Gastroesophageal sphincter (tissue), 4 donors: ENCODE results near the gene PRR32. TPM values are rescaled to one million over a fixed set of nuclear protein-coding genes. Genes with fewer than 3 reads are reported as not detected.

Experiments used
- ATAC-seq: fragments of 150-250 bp; one replicate; pipeline ENCODE4 v1.9.1; 2016; ENCODE audit warnings: mild to moderate bottlenecking, moderate library complexity
- H3K27ac ChIP-seq, 4 donors: fragments of 200-600 bp; sonication (generic) in 3 of 4; 1 replicate in 3 of 4; 2 replicates in 1 of 4; pipeline ENCODE4 v1.5.1; 2016 to 2019
- H3K27me3 ChIP-seq: fragments of 200-600 bp; sonication (generic); one replicate; pipeline ENCODE4 v1.5.1; 2019
- H3K36me3 ChIP-seq, 2 donors: fragments of 200-600 bp; sonication (generic); one replicate each; pipeline ENCODE4 v1.5.1; 2019; ENCODE audit warnings: control low read depth in 1 of 2
- H3K4me1 ChIP-seq, 3 donors: fragments of 200-600 bp; sonication (generic); 1 replicate in 2 of 3; 2 replicates in 1 of 3; pipeline ENCODE4 v1.5.1; 2016 to 2019; ENCODE audit warnings: control low read depth in 2 of 3
- H3K4me3 ChIP-seq, 2 donors: fragments of 200-600 bp; sonication (generic); one replicate each; pipeline ENCODE4 v1.5.1; 2019; ENCODE audit warnings: mild to moderate bottlenecking in 1 of 2, moderate library complexity in 1 of 2
- H3K9me3 ChIP-seq, 3 donors: fragments of 200-600 bp; sonication (generic); one replicate each; pipeline ENCODE4 v1.5.1; 2017 to 2019; ENCODE audit warnings: control low read depth in 2 of 3
- CTCF ChIP-seq, 4 experiments: fragments of 200-600 bp in 2 of 4; fragments of 450-650 bp in 2 of 4; sonication (generic) in 1 of 4; IDR thresholded peaks; one replicate each; pipeline ENCODE4 v1.5.1; 2017 to 2019; ENCODE audit warnings: antibody characterized with exemption in 4 of 4, mild to moderate bottlenecking in 2 of 4, moderate library complexity in 2 of 4
- EP300 ChIP-seq: sonication (generic); formaldehyde crosslinking; IDR thresholded peaks from one replicate; pipeline ENCODE4 v1.6.1; 2017; ENCODE audit warnings: antibody characterized with exemption, mild to moderate bottlenecking
- POLR2A ChIP-seq, 2 donors: fragments of 450-650 bp; IDR thresholded peaks; one replicate each; pipeline ENCODE4 v1.6.1; 2017; ENCODE audit warnings: antibody characterized with exemption in 2 of 2, mild to moderate bottlenecking in 2 of 2, moderate library complexity in 1 of 2
- POLR2AphosphoS5 ChIP-seq: sonication (generic); formaldehyde crosslinking; IDR thresholded peaks from one replicate; pipeline ENCODE4 v1.6.1; 2017; ENCODE audit warnings: antibody characterized with exemption
- WGBS, 2 donors: methylation state at CpG; one replicate each; pipeline ENCODE4 v1.1.5; 2018; ENCODE audit warnings: low coverage in 1 of 2; 5-methylcytosine and 5-hydroxymethylcytosine counted together
- total RNA-seq, 4 donors: library from RNA; depleted of rRNA; stranded (reverse); fragments of >200 nt; gene quantifications; one replicate each; pipeline ENCODE4 v1.1.0, GENCODE V29; 2016

Gene PRR32
- total RNA-seq, 4 donors from 2014 or later, result not detected

- no peaks in the 10 kb centered on the region for H3K36me3 ChIP-seq
- H3K4me3 ChIP-seq, result no peak overlapping the region
- H3K27ac ChIP-seq, result no peak overlapping the region
- TF ChIP-seq CTCF (IDR thresholded peaks at IDR 0.05), result no peak
- no peak for TF ChIP-seq POLR2A (IDR thresholded peaks at IDR 0.05)
- TF ChIP-seq EP300, result no peak
- TF ChIP-seq POLR2AphosphoS5, result no peak
- WGBS, 2 donors, result 54 to 78% methylated on average over 2 to 3 of the region's 3 CpGs
- H3K9me3 ChIP-seq, result no peaks in the 10 kb centered on the region
- H3K4me1 ChIP-seq, result no peaks in the 10 kb centered on the region
- no peak for ATAC-seq
- no peaks in the 10 kb centered on the region for H3K27me3 ChIP-seq
Observed at GRCh38 chrX:126847143-126847542, 27.6 kb downstream of the PRR32 start.

- Histone ChIP-seq H3K4me3 (no peak overlapping the region), H3K4me1 (no peaks in the 10 kb centered on the region), H3K27me3 (no peaks in the 10 kb centered on the region), H3K27ac (no peak overlapping the region), H3K36me3 (no peaks in the 10 kb centered on the region), H3K9me3 (no peaks in the 10 kb centered on the region)
- TF ChIP-seq POLR2A (IDR thresholded peaks at IDR 0.05) (no peak), CTCF (IDR thresholded peaks at IDR 0.05) (no peak), POLR2AphosphoS5 (no peak), EP300 (no peak)
- no peak for ATAC-seq
- 84 to 87% methylated on average over 4 to 5 of the region's 5 CpGs for WGBS, 2 donors
Observed at GRCh38 chrX:126855839-126856524, 36.5 kb downstream of the PRR32 start.
